Testis (tissue), 2 donors: ENCODE measurements around the gene ERO1B.

Experiments
- CTCF ChIP-seq, 3 experiments: fragments of 450-650 bp in 2 of 3; fragments of 200-600 bp in 1 of 3; sonication (generic) in 1 of 3; IDR thresholded peaks; one replicate each; pipeline ENCODE4 v1.5.1; 2016 to 2019; ENCODE audit warnings: antibody characterized with exemption in 3 of 3, mild to moderate bottlenecking in 2 of 3, moderate library complexity in 1 of 3
- POLR2A ChIP-seq: fragments of 450-650 bp; IDR thresholded peaks from one replicate; pipeline ENCODE4 v1.6.1; 2017; ENCODE audit warnings: antibody characterized with exemption, mild to moderate bottlenecking, moderate library complexity

GRCh38 chr1:236204039-236204438 is 77.7 kb downstream of the ERO1B start:
- TF ChIP-seq CTCF (IDR thresholded peaks at IDR 0.05) (no peak), POLR2A (no peak)
